GM23338 (cell line): ENCODE results near the gene MEGF8. TPM values are rescaled to one million over a fixed set of nuclear protein-coding genes. Genes with fewer than 3 reads are reported as not detected.

ENCODE experiments used
- ATAC-seq: fragments of 200-7000 bp; cut with Tn5 transposase; 3 replicates; pipeline ENCODE4 v1.9.1; 2020
- DNase-seq: peaks from one replicate; pipeline ENCODE4 v3.0.0-alpha.2; 2015; ENCODE audit warnings: low spot score
- H2AFZ ChIP-seq: fragments of 200-600 bp; sonication (generic); 2 replicates; pipeline ENCODE4 v1.8.0; 2016; ENCODE audit warnings: antibody characterized with exemption, mild to moderate bottlenecking, moderate library complexity
- H3F3A ChIP-seq: fragments of 200-600 bp; sonication (generic); replicated peaks from 2 replicates; pipeline ENCODE4 v1.8.0; 2017; ENCODE audit warnings: antibody characterized with exemption, mixed run types, low read depth
- H3K27ac ChIP-seq: fragments of 200-600 bp; sonication (generic); 2 replicates; pipeline ENCODE4 v1.6.1; 2016; ENCODE audit warnings: low read depth
- H3K27me3 ChIP-seq: fragments of 200-600 bp; sonication (generic); 2 replicates; pipeline ENCODE4 v1.8.0; 2016; ENCODE audit warnings: mild to moderate bottlenecking, mixed run types, moderate library complexity; ENCODE audit not compliant: insufficient read depth
- H3K36me3 ChIP-seq: fragments of 200-600 bp; sonication (generic); 2 replicates; pipeline ENCODE4 v1.8.0; 2016; ENCODE audit warnings: mild to moderate bottlenecking; ENCODE audit not compliant: insufficient read depth
- H3K4me1 ChIP-seq: fragments of 200-600 bp; sonication (generic); 2 replicates; pipeline ENCODE4 v1.8.0; 2016; ENCODE audit warnings: mild to moderate bottlenecking, moderate library complexity; ENCODE audit not compliant: insufficient read depth
- H3K4me2 ChIP-seq: fragments of 200-600 bp; sonication (generic); 2 replicates; pipeline ENCODE4 v1.7.1; 2017; ENCODE audit warnings: mixed run types
- H3K4me3 ChIP-seq: fragments of 200-600 bp; sonication (generic); 2 replicates; pipeline ENCODE4 v1.6.1; 2016; ENCODE audit warnings: mixed run types
- H3K79me2 ChIP-seq: fragments of 200-600 bp; sonication (generic); replicated peaks from 2 replicates; pipeline ENCODE4 v1.8.0; 2017; ENCODE audit warnings: mild to moderate bottlenecking; ENCODE audit not compliant: insufficient read depth
- H3K9me2 ChIP-seq: fragments of 200-600 bp; sonication (generic); 2 replicates; pipeline ENCODE4 v1.8.0; 2017; ENCODE audit not compliant: insufficient read depth
- H4K20me1 ChIP-seq: fragments of 200-600 bp; sonication (generic); replicated peaks from 2 replicates; pipeline ENCODE4 v1.8.0; 2017; ENCODE audit warnings: mild to moderate bottlenecking; ENCODE audit not compliant: insufficient read depth
- H3K27ac Mint-ChIP-seq: 2 replicates; pipeline ENCODE4 v1.8.0; 2020; ENCODE audit warnings: inconsistent platforms, mild to moderate bottlenecking, moderate library complexity, mixed read lengths
- H3K27me3 Mint-ChIP-seq: 3 replicates; pipeline ENCODE4 v1.8.0; 2022; ENCODE audit warnings: low read depth, mild to moderate bottlenecking, moderate library complexity, mixed read lengths, inconsistent platforms; ENCODE audit not compliant: insufficient read depth, poor library complexity
- H3K36me3 Mint-ChIP-seq: 3 replicates; pipeline ENCODE4 v1.8.0; 2021; ENCODE audit warnings: low read depth, mild to moderate bottlenecking, inconsistent platforms, moderate library complexity, mixed read lengths
- H3K4me1 Mint-ChIP-seq: 3 replicates; pipeline ENCODE4 v1.8.0; 2020; ENCODE audit warnings: mild to moderate bottlenecking, inconsistent platforms, mixed read lengths
- H3K4me3 Mint-ChIP-seq: 3 replicates; pipeline ENCODE4 v1.8.0; 2021; ENCODE audit warnings: moderate library complexity, mild to moderate bottlenecking, inconsistent platforms, mixed read lengths
- H3K9me3 Mint-ChIP-seq: 3 replicates; pipeline ENCODE4 v1.8.0; 2020; ENCODE audit warnings: moderate library complexity, mild to moderate bottlenecking, inconsistent platforms, mixed read lengths
- CREB1 ChIP-seq: fragments of 250-450 bp; sonication (Bioruptor Pico); IDR thresholded peaks from 2 replicates; pipeline ENCODE4 v1.5.0; 2020; ENCODE audit warnings: low read depth, mild to moderate bottlenecking, moderate library complexity
- EZH2 ChIP-seq: fragments of 200-600 bp; sonication (generic); IDR thresholded peaks from one replicate; pipeline ENCODE4 v1.8.0; 2017; ENCODE audit warnings: antibody characterized with exemption, mild to moderate bottlenecking, low read depth; ENCODE audit not compliant: unreplicated experiment
- EZH2phosphoT487 ChIP-seq: fragments of 200-600 bp; sonication (generic); IDR thresholded peaks from one replicate; pipeline ENCODE4 v1.8.1; 2018; ENCODE audit warnings: antibody characterized with exemption; ENCODE audit not compliant: unreplicated experiment
- JUNB ChIP-seq: IDR thresholded peaks from one replicate; pipeline ENCODE4 v1.6.1; 2016; ENCODE audit warnings: antibody characterized with exemption; ENCODE audit not compliant: unreplicated experiment
- NANOG ChIP-seq: IDR thresholded peaks from 2 replicates; pipeline ENCODE4 v1.6.1; 2016; ENCODE audit warnings: antibody characterized with exemption, borderline replicate concordance
- POLR2AphosphoS5 ChIP-seq: IDR thresholded peaks from 2 replicates; pipeline ENCODE4 v1.6.1; 2016; ENCODE audit warnings: antibody characterized with exemption, low read depth
- STAT1 ChIP-seq: IDR thresholded peaks from one replicate; pipeline ENCODE4 v1.6.1; 2016; ENCODE audit warnings: antibody characterized with exemption; ENCODE audit not compliant: unreplicated experiment
- ZNF114 ChIP-seq: fragments of 250-450 bp; sonication (Bioruptor Pico); IDR thresholded peaks from 2 replicates; pipeline ENCODE4 v1.5.0; 2020; ENCODE audit warnings: mild to moderate bottlenecking, moderate library complexity
- ZNF331 ChIP-seq: fragments of 250-450 bp; sonication (Bioruptor Pico); IDR thresholded peaks from 2 replicates; pipeline ENCODE4 v1.5.0; 2020; ENCODE audit warnings: low read depth, mild to moderate bottlenecking, moderate library complexity
- polyA plus RNA-seq: library from polyadenylated mRNA; unstranded; fragments of >200 nt; fragmentation: Nextera tagmentation; extraction: Ambion mirVana; gene quantifications from 2 replicates; pipeline ENCODE4 v1.2.1, GENCODE V29; 2016
- total RNA-seq: library from RNA; depleted of rRNA; stranded (reverse); fragments of >200 nt; shearing (Covaris generic); gene quantifications from 2 replicates; pipeline ENCODE4 v1.2.3, GENCODE V29; 2014
- TF ChIP-seq, protein P1 (sequence below): fragments of 250-450 bp; sonication (Bioruptor Pico); IDR thresholded peaks from 2 replicates; pipeline ENCODE4 v1.5.0; 2020; ENCODE audit warnings: mild to moderate bottlenecking, moderate library complexity
- TF ChIP-seq, protein P2 (sequence below): IDR thresholded peaks from 2 replicates; pipeline ENCODE4 v1.6.1; 2016; ENCODE audit warnings: antibody characterized with exemption
- TF ChIP-seq, protein P3 (sequence below), 2 experiments: fragments of 200-600 bp in 1 of 2; sonication (generic) in 1 of 2; conservative IDR thresholded peaks; 2 replicates each; pipeline versions ENCODE4 v1.5.1 to v1.6.1; 2016 to 2017; ENCODE audit warnings: antibody characterized with exemption in 2 of 2, low read depth in 2 of 2, mild to moderate bottlenecking in 2 of 2, moderate library complexity in 1 of 2
- TF ChIP-seq, protein P4 (sequence below): IDR thresholded peaks from one replicate; pipeline ENCODE4 v1.6.1; 2018; ENCODE audit warnings: antibody characterized with exemption; ENCODE audit not compliant: unreplicated experiment

Gene MEGF8
- total and polyA plus RNA-seq, 2 experiments from 2014 or later: 6.2 to 40.5 TPM

DNA sequence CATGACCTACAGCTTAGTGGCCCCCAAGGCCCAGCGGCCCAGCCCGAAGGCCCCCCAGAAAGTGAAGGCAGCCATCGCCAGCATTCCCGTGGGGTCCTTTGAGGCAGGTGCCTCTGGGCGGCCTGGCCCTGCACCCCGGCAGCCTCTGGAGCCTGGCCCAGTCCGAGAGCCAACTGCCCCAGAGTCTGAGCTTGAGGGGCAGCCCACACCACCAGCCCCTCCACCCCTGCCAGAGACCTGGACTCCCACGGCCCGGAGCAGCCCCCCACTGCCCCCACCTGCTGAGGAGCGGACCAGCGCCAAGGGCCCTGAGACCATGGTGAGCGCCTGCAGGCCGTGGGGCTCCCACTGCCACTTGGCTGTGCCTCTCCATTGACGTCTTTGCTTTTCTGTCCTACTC lies 32.5 kb upstream of the MEGF8 start:
- peaks cover 17% of the 10 kb centered on the region for H4K20me1 ChIP-seq
- no peaks in the 10 kb centered on the region; the same call in 1 of the 2 replicates for H3K36me3 ChIP-seq

More for the DNA sequence above, 32.5 kb upstream of the MEGF8 start:
- H3K79me2 ChIP-seq: no peaks in the 10 kb centered on the region
- Mint-ChIP-seq H3K4me1 (peaks cover 23% of the 10 kb centered on the region), H3K36me3 (peaks cover 41% of the 10 kb centered on the region), H3K27me3 (peaks cover 15% of the 10 kb centered on the region), H3K4me3 (no peak overlapping the region), H3K9me3 (no peaks in the 10 kb centered on the region), H3K27ac (0 out of 2 replicates have a peak overlapping the region, but pooled peaks have one; percentile 67)
- H3F3A ChIP-seq: peaks cover 18% of the 10 kb centered on the region
- DNase-seq: no peak
- H3K9me2 ChIP-seq: no peaks in the 10 kb centered on the region
- H2AFZ ChIP-seq: no peak overlapping the region
- no peaks in the 10 kb centered on the region for H3K27me3 ChIP-seq
- peaks cover 6% of the 10 kb centered on the region; the same call in 1 of the 2 replicates for H3K4me1 ChIP-seq
- no peak overlapping the region for H3K27ac ChIP-seq
- H3K4me2 ChIP-seq: no peak overlapping the region
- H3K4me3 ChIP-seq: no peak overlapping the region
- ATAC-seq: no peak
- TF ChIP-seq, protein P1, sequence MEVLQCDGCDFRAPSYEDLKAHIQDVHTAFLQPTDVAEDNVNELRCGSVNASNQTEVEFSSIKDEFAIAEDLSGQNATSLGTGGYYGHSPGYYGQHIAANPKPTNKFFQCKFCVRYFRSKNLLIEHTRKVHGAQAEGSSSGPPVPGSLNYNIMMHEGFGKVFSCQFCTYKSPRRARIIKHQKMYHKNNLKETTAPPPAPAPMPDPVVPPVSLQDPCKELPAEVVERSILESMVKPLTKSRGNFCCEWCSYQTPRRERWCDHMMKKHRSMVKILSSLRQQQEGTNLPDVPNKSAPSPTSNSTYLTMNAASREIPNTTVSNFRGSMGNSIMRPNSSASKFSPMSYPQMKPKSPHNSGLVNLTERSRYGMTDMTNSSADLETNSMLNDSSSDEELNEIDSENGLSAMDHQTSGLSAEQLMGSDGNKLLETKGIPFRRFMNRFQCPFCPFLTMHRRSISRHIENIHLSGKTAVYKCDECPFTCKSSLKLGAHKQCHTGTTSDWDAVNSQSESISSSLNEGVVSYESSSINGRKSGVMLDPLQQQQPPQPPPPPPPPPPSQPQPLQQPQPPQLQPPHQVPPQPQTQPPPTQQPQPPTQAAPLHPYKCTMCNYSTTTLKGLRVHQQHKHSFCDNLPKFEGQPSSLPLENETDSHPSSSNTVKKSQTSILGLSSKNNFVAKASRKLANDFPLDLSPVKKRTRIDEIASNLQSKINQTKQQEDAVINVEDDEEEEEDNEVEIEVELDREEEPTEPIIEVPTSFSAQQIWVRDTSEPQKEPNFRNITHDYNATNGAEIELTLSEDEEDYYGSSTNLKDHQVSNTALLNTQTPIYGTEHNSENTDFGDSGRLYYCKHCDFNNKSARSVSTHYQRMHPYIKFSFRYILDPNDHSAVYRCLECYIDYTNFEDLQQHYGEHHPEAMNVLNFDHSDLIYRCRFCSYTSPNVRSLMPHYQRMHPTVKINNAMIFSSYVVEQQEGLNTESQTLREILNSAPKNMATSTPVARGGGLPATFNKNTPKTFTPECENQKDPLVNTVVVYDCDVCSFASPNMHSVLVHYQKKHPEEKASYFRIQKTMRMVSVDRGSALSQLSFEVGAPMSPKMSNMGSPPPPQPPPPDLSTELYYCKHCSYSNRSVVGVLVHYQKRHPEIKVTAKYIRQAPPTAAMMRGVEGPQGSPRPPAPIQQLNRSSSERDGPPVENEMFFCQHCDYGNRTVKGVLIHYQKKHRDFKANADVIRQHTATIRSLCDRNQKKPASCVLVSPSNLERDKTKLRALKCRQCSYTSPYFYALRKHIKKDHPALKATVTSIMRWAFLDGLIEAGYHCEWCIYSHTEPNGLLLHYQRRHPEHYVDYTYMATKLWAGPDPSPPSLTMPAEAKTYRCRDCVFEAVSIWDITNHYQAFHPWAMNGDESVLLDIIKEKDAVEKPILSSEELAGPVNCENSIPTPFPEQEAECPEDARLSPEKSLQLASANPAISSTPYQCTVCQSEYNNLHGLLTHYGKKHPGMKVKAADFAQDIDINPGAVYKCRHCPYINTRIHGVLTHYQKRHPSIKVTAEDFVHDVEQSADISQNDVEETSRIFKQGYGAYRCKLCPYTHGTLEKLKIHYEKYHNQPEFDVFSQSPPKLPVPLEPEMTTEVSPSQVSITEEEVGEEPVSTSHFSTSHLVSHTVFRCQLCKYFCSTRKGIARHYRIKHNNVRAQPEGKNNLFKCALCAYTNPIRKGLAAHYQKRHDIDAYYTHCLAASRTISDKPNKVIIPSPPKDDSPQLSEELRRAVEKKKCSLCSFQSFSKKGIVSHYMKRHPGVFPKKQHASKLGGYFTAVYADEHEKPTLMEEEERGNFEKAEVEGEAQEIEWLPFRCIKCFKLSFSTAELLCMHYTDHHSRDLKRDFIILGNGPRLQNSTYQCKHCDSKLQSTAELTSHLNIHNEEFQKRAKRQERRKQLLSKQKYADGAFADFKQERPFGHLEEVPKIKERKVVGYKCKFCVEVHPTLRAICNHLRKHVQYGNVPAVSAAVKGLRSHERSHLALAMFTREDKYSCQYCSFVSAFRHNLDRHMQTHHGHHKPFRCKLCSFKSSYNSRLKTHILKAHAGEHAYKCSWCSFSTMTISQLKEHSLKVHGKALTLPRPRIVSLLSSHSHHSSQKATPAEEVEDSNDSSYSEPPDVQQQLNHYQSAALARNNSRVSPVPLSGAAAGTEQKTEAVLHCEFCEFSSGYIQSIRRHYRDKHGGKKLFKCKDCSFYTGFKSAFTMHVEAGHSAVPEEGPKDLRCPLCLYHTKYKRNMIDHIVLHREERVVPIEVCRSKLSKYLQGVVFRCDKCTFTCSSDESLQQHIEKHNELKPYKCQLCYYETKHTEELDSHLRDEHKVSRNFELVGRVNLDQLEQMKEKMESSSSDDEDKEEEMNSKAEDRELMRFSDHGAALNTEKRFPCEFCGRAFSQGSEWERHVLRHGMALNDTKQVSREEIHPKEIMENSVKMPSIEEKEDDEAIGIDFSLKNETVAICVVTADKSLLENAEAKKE: no peak
- TF ChIP-seq, protein P2, sequence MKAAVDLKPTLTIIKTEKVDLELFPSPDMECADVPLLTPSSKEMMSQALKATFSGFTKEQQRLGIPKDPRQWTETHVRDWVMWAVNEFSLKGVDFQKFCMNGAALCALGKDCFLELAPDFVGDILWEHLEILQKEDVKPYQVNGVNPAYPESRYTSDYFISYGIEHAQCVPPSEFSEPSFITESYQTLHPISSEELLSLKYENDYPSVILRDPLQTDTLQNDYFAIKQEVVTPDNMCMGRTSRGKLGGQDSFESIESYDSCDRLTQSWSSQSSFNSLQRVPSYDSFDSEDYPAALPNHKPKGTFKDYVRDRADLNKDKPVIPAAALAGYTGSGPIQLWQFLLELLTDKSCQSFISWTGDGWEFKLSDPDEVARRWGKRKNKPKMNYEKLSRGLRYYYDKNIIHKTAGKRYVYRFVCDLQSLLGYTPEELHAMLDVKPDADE: no peak
- no peak for TF ChIP-seq ZNF114 (CRISPR knock-in tag)
- TF ChIP-seq EZH2phosphoT487: no peak
- no peak for TF ChIP-seq EZH2
- TF ChIP-seq ZNF331 (CRISPR knock-in tag): no peak
- no peak for TF ChIP-seq POLR2AphosphoS5
- TF ChIP-seq, protein P3, sequence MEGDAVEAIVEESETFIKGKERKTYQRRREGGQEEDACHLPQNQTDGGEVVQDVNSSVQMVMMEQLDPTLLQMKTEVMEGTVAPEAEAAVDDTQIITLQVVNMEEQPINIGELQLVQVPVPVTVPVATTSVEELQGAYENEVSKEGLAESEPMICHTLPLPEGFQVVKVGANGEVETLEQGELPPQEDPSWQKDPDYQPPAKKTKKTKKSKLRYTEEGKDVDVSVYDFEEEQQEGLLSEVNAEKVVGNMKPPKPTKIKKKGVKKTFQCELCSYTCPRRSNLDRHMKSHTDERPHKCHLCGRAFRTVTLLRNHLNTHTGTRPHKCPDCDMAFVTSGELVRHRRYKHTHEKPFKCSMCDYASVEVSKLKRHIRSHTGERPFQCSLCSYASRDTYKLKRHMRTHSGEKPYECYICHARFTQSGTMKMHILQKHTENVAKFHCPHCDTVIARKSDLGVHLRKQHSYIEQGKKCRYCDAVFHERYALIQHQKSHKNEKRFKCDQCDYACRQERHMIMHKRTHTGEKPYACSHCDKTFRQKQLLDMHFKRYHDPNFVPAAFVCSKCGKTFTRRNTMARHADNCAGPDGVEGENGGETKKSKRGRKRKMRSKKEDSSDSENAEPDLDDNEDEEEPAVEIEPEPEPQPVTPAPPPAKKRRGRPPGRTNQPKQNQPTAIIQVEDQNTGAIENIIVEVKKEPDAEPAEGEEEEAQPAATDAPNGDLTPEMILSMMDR (conservative IDR thresholded peaks at IDR 0.05; ENCODE audit: low read depth in 2 of 2): no peak
- no peak for TF ChIP-seq NANOG
- no peak for TF ChIP-seq JUNB
- no peak for TF ChIP-seq STAT1
- TF ChIP-seq, protein P4, sequence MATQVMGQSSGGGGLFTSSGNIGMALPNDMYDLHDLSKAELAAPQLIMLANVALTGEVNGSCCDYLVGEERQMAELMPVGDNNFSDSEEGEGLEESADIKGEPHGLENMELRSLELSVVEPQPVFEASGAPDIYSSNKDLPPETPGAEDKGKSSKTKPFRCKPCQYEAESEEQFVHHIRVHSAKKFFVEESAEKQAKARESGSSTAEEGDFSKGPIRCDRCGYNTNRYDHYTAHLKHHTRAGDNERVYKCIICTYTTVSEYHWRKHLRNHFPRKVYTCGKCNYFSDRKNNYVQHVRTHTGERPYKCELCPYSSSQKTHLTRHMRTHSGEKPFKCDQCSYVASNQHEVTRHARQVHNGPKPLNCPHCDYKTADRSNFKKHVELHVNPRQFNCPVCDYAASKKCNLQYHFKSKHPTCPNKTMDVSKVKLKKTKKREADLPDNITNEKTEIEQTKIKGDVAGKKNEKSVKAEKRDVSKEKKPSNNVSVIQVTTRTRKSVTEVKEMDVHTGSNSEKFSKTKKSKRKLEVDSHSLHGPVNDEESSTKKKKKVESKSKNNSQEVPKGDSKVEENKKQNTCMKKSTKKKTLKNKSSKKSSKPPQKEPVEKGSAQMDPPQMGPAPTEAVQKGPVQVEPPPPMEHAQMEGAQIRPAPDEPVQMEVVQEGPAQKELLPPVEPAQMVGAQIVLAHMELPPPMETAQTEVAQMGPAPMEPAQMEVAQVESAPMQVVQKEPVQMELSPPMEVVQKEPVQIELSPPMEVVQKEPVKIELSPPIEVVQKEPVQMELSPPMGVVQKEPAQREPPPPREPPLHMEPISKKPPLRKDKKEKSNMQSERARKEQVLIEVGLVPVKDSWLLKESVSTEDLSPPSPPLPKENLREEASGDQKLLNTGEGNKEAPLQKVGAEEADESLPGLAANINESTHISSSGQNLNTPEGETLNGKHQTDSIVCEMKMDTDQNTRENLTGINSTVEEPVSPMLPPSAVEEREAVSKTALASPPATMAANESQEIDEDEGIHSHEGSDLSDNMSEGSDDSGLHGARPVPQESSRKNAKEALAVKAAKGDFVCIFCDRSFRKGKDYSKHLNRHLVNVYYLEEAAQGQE: no peak
- TF ChIP-seq CREB1 (CRISPR knock-in tag): no peak
